NCI-H460 (cell line): ENCODE results near the gene PARP15. TPM values are rescaled to one million over a fixed set of nuclear protein-coding genes. Genes with fewer than 3 reads are reported as not detected.

ENCODE experiments used
- total RNA-seq: library from RNA; depleted of rRNA; stranded (reverse); fragments of >200 nt; shearing (Covaris generic); gene quantifications from 2 replicates; pipeline ENCODE4 v1.2.3, GENCODE V29; 2014; rRNA removed

The PARP15 gene
- total RNA-seq, 1 experiment from 2014 or later = not detected

Other genes with a start within 250 kb of the PARP15 start
- gene MIX23, start 194.4 kb upstream of the PARP15 start, total RNA-seq = 116 and 126 TPM in 2 replicates
- gene FAM162A, start 193.5 kb upstream of the PARP15 start, total RNA-seq = 32.7 and 46.6 TPM in 2 replicates
- gene WDR5B, start 161.6 kb upstream of the PARP15 start, total RNA-seq = 5.1 and 6.4 TPM in 2 replicates
- gene KPNA1, start 62.7 kb upstream of the PARP15 start, total RNA-seq = 26.5 and 28.9 TPM in 2 replicates
- gene PARP9, start 13.3 kb upstream of the PARP15 start, total RNA-seq = 6.8 and 8.8 TPM in 2 replicates
- gene DTX3L, start 13.3 kb upstream of the PARP15 start, total RNA-seq = 12.8 TPM in 2 replicates
- 25.9 and 28.6 TPM in 2 replicates for gene PARP14, start 103.2 kb downstream of the PARP15 start, total RNA-seq
- 5.1 and 5.8 TPM in 2 replicates for gene HSPBAP1, start 216.2 kb downstream of the PARP15 start, total RNA-seq
- 11.7 and 12.6 TPM in 2 replicates for gene SLC49A4, start 217.4 kb downstream of the PARP15 start, total RNA-seq